Measurements from ENCODE around the gene MACF1.

DNA sequence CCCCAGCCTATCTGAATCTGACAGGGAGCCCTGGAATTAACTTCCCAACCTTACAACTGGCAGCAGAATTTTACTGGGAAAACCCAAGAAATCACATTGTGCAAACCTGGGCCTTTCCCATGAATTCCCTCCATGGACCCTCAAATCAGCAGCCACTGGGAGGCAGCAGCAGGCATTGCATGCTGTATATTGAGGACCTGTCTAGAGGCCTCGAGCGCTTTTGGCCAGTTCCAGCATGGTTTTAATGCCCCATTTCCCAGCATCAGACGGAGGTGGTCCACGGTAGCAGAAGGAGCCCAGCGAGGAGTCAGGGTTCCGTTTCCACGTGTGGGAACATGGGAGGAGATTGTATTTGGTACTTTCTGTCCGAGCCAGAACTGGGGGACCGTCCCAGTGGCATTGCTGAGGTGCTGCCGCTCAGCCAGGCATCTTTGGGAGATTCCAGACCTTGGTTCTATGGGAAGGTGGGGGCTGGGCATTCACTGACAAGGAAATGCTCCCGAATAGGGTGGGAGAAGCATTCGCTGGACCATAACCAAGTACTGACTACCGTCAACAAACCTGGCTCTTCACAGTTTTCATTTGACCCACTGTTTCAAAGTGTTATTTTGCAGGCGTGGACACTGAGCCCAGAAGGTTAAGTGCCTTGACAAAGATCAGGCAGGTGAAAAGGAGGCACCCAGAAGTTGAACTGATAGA, 302.9 kb downstream of the MACF1 start:
- no peak for TF ChIP-seq EZH2 (IDR thresholded peaks at IDR 0.05; ENCODE audit: borderline replicate concordance, low read depth, low read length, poor library complexity, severe bottlenecking)
- TF ChIP-seq, protein P1, sequence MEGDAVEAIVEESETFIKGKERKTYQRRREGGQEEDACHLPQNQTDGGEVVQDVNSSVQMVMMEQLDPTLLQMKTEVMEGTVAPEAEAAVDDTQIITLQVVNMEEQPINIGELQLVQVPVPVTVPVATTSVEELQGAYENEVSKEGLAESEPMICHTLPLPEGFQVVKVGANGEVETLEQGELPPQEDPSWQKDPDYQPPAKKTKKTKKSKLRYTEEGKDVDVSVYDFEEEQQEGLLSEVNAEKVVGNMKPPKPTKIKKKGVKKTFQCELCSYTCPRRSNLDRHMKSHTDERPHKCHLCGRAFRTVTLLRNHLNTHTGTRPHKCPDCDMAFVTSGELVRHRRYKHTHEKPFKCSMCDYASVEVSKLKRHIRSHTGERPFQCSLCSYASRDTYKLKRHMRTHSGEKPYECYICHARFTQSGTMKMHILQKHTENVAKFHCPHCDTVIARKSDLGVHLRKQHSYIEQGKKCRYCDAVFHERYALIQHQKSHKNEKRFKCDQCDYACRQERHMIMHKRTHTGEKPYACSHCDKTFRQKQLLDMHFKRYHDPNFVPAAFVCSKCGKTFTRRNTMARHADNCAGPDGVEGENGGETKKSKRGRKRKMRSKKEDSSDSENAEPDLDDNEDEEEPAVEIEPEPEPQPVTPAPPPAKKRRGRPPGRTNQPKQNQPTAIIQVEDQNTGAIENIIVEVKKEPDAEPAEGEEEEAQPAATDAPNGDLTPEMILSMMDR (conservative IDR thresholded peaks at IDR 0.05; ENCODE audit: low read depth, low read length): peak; percentile 52

Data from A673 (cell line).